SK-N-SH (cell line): ENCODE results near the gene LRRC8E.

Source experiments
- ELF1 ChIP-seq: IDR thresholded peaks from 2 replicates; pipeline ENCODE4 v1.4.0; 2012
- EP300 ChIP-seq, 2 experiments: IDR thresholded peaks; 2 replicates each; pipeline versions ENCODE4 v1.4.0 to v1.6.1; 2012; ENCODE audit warnings: borderline replicate concordance in 1 of 2, low read depth in 1 of 2, low read length in 1 of 2
- EZH2phosphoT487 ChIP-seq: fragments of 200-600 bp; sonication (generic); IDR thresholded peaks from 2 replicates; pipeline ENCODE4 v1.6.1; 2017; ENCODE audit warnings: low read depth, mixed run types, mild to moderate bottlenecking, antibody characterized with exemption, moderate library complexity, borderline replicate concordance
- NRF1 ChIP-seq: IDR thresholded peaks from 2 replicates; pipeline ENCODE4 v1.6.1; 2012; ENCODE audit warnings: low read depth, mild to moderate bottlenecking, low read length
- TF ChIP-seq, protein P1 (sequence below): fragments of 200-600 bp; sonication (generic); IDR thresholded peaks from 2 replicates; pipeline ENCODE4 v1.6.1; 2017; ENCODE audit warnings: antibody characterized with exemption, mild to moderate bottlenecking, moderate library complexity

DNA sequence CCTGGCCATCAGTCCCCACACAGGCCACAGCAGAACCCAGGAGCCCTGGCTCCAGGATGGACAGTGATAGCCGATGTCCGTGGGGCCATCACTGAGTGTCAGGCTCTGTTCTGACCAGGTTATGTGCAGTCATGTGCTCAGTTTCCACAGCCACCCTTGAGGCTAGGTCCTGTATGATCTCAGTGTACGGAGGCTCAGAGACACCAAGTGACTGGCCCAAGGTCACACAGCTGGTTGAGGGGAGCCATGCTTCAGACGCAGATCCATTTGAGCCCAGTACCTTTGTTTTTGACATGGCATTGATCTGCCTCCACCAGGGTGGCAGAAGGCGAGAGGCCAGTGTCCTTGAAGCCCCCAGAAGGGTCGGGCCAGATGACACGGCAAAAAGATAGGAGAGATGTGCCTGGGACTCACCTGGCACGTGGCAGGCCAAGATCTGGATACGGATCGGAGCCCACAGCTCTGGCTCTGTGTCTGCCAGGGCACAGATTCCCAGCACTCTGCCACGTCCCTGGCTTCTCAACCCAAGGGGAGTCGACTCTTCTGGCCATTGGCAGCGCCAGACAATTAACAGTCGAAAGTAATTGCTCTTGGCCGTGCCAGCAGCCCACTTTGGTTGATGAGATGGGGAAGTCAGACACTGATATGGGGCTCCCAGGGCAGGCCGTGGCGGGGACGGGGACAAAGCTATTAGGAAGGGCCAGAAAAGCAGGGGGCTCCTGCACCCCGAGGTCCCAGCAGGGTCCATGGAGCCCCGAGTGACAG lies 42.7 kb upstream of the LRRC8E start:
- TF ChIP-seq, protein P1, sequence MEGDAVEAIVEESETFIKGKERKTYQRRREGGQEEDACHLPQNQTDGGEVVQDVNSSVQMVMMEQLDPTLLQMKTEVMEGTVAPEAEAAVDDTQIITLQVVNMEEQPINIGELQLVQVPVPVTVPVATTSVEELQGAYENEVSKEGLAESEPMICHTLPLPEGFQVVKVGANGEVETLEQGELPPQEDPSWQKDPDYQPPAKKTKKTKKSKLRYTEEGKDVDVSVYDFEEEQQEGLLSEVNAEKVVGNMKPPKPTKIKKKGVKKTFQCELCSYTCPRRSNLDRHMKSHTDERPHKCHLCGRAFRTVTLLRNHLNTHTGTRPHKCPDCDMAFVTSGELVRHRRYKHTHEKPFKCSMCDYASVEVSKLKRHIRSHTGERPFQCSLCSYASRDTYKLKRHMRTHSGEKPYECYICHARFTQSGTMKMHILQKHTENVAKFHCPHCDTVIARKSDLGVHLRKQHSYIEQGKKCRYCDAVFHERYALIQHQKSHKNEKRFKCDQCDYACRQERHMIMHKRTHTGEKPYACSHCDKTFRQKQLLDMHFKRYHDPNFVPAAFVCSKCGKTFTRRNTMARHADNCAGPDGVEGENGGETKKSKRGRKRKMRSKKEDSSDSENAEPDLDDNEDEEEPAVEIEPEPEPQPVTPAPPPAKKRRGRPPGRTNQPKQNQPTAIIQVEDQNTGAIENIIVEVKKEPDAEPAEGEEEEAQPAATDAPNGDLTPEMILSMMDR: no peak
- TF ChIP-seq ELF1: no peak
- TF ChIP-seq EP300 (IDR thresholded peaks at IDR 0.05; ENCODE audit: borderline replicate concordance in 1 of 2, low read depth in 1 of 2, low read length in 1 of 2): no peak
- TF ChIP-seq NRF1: no peak
- no peak for TF ChIP-seq EZH2phosphoT487
